Measurements from ENCODE around the gene VWA5B1.

The VWA5B1 gene

DNA sequence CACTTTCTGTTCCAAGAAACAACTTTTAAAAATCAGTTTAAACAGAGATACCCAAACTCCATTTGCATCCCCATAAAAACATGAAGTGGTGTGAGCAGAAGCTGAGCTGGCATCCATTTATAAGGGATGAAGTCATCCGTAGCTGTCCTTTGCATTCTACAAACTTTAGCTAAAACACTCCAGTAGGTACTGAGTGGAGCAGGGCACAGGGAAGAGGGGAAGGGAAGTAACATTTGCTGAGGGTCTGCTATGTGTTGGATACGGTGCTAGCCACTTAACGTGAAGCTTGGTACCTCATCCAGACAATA, 32.9 kb downstream of the VWA5B1 start:
- no peak for DNase-seq

DNA sequence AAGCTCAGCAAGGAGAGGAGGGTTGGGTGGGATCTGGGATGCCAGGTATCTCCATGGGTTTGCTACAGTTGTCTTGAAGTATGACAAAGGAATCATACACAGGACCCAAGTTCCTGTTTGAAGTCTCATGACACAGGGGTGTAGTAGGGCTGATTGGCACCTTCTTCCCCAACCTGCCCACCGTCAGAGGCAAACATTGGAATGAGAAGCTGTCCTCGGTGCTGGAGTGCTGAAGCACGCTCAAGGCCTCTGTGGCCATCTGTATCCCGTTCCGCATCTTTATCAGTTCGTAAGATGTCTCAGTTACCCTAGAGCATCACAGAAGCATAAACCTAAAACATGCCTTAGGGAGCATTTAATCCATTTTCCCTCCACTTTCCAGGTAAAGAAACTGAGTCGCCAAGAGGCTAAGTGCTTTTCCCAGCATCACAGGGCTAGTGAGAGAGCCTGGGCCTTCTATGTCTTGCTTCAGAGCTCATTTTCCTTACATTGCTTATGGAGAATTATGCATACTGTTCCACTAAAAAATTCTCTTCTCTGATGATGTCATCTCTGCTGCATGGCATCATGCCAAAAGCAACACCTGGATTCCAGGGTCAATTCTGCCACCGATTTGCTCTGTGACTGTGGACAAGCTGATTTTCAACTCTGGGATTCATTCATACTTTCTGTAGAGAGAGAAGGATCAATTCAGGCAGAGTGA, 34.2 kb downstream of the VWA5B1 start:
- DNase-seq = no peak

DNA sequence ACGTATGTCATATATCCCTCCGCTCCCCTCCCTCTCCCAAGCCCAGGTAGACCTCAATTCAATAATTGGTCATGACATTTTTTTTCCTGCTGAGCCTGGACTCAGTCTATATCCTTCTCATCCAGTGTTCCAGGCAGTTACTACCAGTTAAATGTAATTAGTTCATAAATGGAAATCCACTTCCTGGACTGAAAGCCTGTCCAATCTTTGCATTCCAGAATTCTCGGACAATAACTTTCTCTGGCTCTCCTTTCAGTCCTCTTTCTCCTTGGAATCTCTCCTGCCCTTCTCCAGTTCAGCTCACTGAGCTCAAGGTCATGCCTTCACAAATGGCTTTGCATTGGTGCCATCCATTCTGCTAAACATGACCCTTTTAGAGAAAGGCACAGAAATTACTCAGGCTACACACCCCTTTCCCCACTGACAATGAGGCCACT, 34.8 kb downstream of the VWA5B1 start:
- no peak for DNase-seq

DNA sequence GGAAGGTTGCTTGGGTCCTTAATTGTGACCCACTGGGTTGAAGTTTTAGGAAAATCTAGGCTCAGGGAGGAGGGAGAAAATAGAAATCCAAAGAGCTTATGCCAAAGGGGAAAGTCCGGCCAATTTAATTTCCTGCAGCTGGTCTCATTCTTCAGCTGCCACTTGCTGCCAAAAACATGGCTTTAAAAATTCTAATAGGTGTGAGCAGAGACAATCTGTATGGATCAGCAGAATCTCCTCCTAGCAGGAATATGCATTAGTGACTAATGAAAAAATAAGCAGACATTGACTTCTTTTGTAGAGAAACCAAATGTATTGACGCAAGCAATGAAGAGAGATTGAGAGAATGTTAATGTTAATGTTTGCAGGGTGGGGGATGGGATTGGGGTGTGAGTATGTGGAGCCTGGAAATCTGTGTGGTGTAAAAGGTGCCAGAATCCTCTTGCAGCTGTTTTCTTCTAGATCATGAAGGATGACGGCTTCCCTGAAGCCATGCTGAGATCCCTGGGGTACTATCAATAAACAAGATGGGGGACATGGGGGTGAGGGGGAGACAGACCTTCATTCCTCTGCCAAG, 35.3 kb downstream of the VWA5B1 start:
- no peak for DNase-seq

DNA sequence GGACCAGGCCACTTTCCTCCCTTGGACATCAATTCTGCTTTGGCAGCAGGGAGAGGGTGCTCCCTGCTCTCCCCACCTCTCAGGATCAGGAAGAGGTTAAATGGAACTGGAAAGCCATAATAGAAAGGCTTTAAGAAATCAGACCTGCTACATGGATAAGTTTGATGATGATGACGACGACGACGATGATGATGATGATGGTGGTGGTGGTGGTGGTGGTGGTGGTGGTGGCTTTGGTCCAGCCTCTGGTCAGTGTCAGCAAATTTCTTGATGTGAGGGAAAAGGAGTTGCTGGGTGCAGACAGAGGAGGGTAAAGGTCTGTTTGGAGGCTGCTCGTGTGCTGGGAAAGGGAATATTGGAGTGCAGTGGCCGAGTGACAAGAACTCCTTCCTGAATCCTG, 36.8 kb downstream of the VWA5B1 start:
- no peak for DNase-seq

DNA sequence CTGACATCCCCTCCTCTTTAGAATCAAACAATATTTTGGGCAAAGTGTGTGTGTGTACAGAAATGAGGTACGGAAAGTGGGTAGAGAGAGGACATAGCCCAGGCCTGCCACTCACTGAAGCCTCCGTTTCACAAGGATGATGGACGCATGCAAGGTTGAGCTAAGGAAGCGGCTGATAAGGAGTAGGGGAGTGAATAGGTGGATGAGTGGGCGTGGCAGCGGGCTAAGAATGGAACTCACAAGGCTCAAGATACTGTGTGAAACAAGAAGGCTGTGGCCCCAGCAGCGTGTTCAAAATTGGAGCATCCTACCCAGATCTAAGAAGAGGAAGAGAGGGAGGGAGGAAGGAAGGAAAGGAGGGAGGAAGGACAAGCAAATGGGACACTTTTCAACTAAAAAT, 37.5 kb downstream of the VWA5B1 start:
- DNase-seq = no peak

DNA sequence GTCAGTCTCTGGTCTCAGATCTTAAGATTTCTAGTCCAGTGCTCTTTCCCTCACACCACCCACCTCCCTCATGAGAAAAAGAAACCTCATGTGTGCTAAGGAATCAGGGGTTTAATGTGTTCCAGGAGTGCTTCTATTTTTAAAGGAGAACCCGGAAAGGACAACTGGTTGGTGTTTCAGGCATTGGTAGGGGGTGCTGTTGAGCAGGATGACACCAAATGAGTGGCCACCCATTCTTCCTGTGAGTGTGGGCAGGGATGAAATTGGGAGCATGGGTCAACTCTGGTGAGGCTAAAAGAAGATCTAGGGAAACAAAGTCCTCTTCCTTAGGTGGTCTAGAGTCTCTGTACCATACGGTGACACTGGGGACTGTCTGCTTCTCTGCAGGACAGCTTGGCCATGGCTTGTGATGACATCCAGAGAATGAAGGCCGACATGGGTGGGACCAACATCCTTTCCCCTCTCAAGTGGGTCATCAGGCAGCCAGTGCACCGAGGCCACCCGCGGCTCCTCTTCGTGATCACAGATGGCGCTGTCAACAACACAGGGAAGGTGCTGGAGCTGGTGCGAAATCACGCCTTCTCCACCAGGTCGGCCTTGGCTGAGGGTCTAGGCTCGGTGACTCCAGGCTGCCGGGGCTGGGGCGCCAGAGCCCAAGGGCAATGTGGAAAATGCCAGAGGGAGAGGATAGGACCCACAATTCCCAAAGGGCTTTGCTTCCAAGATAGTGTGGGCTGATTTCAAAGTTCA, 39.3 kb downstream of the VWA5B1 start:
- no peak for DNase-seq

DNA sequence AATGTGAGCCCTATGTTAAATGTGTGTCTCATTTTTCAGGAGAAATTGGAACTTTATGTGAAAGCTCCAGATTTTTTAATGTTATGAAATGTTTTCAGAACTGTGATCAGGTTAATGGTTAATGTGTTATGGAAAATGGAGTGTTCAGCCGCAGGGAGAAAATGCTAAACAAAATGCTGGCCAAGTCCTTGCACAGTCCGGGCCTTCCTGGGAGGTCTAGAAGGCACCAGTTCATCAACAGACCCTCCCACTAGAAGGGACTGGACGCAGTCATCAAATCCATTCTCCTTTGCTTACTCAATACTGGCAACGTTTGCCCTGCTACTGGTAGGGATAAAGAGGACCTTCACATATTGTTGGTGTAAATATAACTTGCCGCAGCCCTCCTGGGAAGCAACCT, 43.4 kb downstream of the VWA5B1 start:
- DNase-seq = no peak

DNA sequence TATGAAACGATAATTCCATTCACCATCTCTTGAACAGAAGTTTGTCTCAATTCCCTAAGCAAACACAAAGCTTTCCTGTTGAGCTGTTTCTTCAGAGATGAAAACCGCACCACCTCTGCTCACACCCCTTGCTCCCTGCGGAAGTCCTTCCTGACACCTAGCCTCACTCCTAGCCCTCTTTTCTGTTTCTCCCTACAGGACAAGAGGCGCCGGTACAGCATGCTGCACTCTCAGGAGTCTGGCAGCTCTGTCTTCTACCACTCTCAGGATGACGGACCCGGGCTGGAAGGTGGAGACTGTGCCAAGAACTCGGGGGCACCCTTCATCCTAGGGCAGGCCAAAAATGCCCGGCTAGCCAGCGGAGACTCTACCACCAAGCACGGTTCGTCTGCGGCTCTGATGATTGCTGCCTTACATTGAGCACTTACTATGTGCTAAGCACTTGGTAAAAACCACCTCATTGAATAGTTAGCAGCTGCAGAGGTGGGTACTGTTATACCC, 45.5 kb downstream of the VWA5B1 start:
- DNase-seq = no peak

DNA sequence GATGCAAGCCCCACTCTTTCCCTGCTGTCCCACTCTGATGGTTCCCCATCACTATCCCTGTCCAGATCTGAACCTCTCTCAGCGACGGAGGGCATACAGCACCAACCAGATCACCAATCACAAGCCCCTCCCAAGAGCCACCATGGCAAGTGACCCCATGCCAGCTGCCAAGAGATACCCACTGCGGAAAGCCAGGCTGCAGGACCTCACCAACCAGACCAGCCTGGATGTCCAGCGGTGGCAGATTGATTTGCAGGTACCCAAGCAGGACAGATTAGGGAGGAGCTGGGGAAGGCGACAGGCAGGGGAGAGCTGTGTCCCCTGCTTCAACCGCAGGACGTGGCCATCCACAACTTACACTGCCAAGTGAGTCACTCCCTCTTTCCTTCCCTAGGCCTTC, 46.9 kb downstream of the VWA5B1 start:
- DNase-seq = no peak

DNA sequence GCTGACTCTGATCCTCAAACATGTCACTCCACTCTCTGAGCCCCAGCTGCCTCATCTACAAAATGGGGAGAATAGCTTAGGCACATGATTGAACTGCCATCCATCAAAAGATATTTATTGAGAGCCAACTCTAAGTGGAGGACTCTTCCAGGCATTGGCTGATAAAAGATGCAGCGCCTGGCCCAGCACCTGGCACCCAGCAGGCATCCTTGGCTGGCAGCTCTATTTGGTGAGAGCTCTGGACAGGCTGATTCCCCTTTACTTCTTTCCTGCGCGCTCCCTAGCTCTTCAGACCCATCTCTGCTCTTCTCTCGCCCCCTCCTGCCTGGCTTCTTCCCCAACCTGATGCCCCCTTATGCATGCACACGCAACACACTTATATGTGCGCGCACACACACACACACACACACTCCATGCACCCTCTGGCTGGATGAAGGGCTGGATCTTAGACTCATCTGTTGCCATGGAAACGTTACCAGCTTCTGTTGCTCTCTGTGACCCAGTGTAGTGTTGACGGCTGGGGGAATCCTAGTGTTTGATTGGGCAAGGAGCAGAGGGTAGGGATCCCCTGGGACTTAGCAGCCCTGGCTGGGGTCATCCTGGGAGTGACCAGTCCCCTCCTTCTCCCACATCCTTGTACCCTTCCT, 49.3 kb downstream of the VWA5B1 start:
- no peak for DNase-seq

DNA sequence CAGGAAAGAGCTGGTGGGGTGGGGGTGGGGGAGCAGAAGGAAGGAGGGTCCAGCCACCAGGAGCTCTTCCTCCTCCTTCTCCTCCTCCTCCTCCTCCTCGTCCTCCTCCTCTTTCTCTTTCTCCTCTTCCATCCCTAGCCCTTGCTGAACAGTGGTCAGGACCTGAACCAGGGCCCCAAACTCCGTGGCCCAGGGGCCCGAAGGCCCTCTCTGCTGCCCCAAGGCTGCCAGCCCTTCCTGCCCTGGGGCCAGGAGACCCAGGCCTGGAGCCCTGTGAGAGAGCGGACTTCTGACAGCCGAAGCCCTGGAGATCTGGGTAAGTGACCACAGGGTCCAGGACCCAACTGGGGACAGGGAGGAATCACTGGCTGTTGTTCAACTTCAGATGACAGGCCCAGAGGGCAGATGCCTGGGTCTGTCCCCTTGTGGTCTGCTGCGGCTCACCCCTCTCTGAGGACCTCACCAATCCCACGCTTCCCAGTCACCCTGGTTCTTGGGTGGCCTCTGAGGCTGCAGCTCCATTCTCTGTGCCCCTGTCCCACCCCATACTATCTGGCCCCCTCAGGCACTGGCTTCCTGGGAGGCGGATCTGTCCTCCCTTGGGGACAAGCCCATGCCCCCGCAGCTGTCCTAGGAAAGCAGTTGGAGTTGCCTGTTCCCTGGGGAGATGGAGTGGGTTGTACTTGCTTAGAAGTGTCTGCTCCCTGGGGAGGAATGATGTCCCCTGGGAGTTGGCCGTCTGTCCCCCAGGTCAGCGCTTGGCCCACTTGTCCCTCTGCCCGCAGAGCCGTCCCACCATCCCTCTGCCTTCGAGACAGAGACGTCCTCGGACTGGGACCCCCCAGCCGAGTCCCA, 51.8 kb downstream of the VWA5B1 start:
- no peak for DNase-seq

DNA sequence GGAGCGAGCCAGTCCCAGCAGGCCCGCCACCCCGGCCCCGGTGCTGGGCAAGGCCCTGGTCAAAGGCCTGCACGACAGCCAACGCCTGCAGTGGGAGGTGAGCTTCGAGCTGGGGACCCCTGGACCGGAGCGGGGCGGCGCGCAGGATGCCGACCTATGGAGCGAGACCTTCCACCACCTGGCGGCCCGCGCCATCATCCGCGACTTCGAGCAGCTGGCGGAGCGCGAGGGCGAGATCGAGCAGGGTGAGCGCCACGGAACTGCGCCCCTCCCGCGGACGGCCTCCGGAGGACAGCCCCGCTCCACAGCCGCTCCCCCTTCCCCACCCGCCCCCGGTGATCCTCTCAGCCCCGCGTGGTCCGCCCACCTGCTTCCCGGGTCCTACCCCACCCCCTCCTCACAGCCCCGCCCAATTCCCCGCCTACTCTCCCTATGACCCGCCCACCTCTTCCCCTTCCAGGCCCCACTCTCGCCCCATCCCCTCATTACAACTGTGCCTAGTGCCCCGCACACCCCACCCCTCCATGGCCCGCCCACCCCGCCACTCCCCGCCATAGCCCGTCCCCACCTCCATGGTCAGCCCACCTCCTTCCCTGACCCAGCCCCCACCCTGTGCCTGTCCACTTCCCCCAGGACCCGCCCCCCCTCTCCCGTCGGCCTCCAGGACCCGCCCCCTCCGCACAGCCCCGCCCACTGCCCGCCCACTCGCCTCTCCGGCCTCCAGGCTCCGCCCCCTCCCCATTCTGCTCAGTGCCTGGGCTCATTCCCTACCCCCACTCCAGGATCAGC, 52.7 kb downstream of the VWA5B1 start:
- DNase-seq = no peak

DNA sequence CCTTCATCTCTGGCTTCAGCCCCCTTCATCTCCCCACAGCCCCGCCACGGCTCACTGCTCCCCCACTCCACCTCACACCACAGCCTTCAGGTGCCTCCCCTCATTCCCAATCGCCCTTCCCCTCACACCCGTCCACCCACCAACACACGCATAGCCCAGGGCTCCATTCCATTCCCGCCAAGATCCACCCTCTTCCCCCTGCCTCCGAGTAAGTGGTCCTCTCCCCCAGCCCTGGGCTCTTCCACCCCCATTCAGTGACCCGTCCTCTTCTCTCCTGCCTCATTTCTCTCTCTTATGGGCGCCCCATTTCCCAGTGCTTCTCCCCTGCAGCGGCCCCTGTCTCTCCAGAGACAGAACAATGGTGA, 53.2 kb downstream of the VWA5B1 start:
- no peak for DNase-seq

DNA sequence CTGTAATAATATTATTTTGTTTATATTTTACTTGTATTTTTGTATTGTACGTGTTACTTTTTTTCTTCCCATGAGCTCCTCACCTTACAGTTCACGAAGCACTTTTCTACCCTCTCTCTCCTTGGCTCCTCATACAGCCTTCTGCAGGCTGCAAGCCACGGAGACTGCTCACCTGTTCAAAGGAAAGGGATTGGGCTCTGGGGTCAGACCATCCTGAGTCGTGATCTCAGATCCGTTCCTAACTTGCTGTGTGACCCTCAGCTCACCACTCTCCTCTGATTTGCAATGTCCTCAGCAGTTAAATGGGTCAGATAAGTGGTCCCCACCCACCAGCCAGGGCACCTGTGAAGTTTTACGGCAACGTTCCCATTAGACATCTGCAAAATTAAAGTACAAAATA, 54.1 kb downstream of the VWA5B1 start:
- DNase-seq = no peak

DNA sequence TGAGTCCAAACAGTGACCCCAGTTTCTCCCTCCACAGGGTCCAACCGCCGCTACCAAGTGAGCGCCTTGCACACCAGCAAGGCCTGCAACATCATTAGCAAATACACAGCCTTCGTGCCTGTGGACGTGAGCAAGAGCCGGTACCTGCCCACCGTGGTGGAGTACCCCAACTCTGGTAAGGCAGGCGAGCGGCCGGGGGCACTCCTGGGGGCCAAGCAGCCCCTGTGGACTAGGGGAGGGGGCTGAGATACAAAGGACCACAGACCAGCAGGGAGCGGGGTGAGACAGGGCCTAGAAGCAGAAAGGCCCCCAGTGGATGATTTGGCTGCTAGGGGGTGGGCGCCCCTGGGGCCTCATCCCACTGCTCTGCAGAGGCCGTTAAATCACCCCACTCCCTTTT, 54.7 kb downstream of the VWA5B1 start:
- no peak for DNase-seq

DNA sequence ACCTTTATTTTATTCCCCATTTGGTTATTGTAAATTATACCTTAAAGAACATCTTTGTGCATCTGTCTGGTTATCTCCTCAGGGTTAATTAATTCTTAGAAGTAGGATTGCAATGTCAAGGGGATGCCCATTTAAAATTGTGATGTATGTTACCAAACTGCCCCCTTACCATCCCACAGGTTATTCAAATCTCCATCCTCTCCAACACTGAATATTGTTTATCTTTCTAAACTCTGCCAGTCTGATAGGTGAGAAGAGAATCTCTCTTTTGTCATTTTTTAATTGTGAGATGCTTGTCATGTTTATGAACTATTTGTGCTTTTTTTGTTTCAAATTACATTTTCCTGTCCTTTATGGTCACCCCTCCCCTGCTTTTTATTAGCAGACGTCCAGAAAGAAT, 55.8 kb downstream of the VWA5B1 start:
- no peak for DNase-seq

DNA sequence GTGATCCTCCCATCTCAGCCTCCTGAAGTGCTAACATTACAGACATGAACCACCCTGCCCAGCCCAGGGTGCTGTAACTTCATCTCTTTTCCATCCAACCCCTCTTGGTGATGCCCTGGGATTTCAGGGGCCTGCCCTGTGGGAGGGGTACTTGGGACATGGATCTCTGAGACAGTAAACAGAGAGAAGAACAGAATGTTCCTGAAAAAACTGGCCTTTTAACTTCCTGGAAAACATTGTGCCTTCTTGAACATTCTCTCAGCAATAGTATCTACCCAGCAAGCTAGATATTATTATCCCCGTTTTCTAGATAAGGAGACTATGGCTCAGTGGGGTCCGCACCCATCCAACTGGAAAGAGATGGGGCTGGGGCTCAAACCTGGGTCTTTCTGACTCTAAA, 57.0 kb downstream of the VWA5B1 start:
- DNase-seq = no peak

DNA sequence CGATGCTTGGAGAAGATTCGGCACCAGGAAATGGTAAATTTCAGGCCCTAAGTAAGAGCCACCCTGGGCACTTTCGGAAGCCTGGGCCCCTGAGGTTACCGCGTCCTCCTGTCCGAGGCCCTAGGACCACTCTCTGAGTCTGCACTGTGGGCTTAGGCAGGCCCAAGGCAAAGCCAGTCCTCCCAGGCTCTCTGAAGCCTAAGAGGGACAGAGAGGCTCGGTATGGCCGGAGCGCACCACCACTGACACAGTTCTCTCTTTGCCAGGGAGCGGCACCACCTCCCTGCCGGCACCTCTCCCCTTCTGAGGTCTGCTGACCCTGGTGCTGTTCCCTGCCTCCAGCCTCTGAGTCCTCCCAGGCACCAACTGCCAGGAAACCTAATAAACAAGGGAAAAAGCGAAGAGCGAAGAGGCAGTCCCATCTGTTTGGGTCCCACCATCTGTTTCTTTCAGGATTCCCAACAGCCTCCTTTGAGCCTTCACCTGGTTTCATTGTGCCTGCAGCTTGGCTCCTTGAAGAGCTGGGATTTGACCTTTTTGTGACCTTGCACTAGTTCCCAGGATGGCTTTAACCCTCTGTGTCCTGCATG, 57.7 kb downstream of the VWA5B1 start:
- no peak for DNase-seq

DNA sequence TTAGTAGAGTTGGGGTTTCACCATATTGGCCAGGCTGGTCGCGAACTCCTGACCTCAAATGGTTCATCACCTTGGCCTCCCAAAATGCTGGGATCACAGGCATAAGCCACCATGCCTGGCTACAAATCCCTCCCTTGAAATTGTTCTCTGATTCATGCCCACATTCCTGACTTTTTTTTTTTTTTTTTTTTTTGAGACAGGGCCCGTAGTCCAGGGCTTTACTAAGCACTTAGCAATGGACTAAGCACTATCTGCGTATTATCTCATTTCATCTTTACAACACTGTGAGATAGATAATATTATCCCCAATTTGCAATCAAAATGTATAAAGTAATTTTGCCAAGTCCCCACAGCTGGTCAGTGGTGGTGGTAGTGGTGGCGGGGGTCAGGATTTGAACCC, 58.9 kb downstream of the VWA5B1 start:
- DNase-seq = no peak

DNA sequence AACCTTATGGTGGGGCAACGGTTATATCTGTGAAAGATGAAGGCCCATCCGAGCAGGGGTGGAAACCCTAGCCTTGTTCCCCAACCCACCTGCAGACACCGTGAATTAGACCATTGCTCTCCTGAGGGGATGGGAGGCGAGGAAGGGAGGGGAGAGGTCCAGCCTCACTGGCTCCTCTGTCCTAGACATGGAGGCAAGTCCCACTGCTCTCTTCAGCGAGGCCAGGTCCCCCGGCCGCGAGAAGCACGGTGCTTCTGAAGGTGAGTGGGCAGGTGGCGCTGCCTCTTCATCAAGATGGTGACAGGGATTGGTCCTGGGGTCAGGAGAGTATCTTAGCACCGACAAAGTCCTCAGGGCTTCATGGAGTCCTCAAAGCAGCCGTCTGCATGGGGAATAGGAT, 59.3 kb downstream of the VWA5B1 start:
- no peak for DNase-seq

Data from fibroblast of skin of scalp (primary cell).